Aorta (tissue), 5 donors: ENCODE results near the gene GPAM. TPM values are rescaled to one million over a fixed set of nuclear protein-coding genes. Genes with fewer than 3 reads are reported as not detected.

Source experiments
- ATAC-seq: fragments of 200-7000 bp; cut with Tn5 transposase; one replicate; pipeline ENCODE4 v1.9.1; 2022; ENCODE audit warnings: moderate library complexity; ENCODE audit not compliant: low FRiP score
- DNase-seq, 2 donors: peaks; one replicate each; pipeline ENCODE4 v3.0.0-alpha.2; 2020
- H3K27ac ChIP-seq, 2 donors: one replicate each; pipeline ENCODE4 v1.5.1; 2013; ENCODE audit warnings: low read length in 2 of 2, mild to moderate bottlenecking in 2 of 2, moderate library complexity in 2 of 2, control low read depth in 1 of 2, inconsistent platforms in 1 of 2, low read depth in 1 of 2
- H3K27me3 ChIP-seq, 2 donors: one replicate each; pipeline ENCODE4 v1.6.1; 2013; ENCODE audit warnings: control low read depth in 1 of 2, low read length in 1 of 2, mild to moderate bottlenecking in 1 of 2, moderate library complexity in 1 of 2; ENCODE audit not compliant: insufficient read depth in 2 of 2, control insufficient read depth in 1 of 2
- H3K36me3 ChIP-seq, 2 donors: one replicate each; pipeline ENCODE4 v1.6.1; 2013; ENCODE audit warnings: control low read depth in 1 of 2, low read length in 1 of 2, mild to moderate bottlenecking in 1 of 2; ENCODE audit not compliant: insufficient read depth in 2 of 2, control insufficient read depth in 1 of 2
- H3K4me1 ChIP-seq, 2 donors: one replicate each; pipeline ENCODE4 v1.6.1; 2013; ENCODE audit warnings: low read length in 2 of 2, control low read depth in 1 of 2, mild to moderate bottlenecking in 1 of 2, moderate library complexity in 1 of 2; ENCODE audit not compliant: insufficient read depth in 2 of 2, control insufficient read depth in 1 of 2
- H3K4me3 ChIP-seq, 2 donors: one replicate each; pipeline ENCODE4 v1.5.1; 2013; ENCODE audit warnings: low read length in 2 of 2, control low read depth in 1 of 2, mild to moderate bottlenecking in 1 of 2
- H3K9me3 ChIP-seq: one replicate; pipeline ENCODE4 v1.6.1; 2013; ENCODE audit warnings: mild to moderate bottlenecking, low read length; ENCODE audit not compliant: control insufficient read depth
- WGBS, 2 donors: extraction: QIAGEN DNeasy Blood & Tissue Kit; methylation state at CpG; one replicate each; pipeline ENCODE4 v1.1.7; 2013; 5-methylcytosine and 5-hydroxymethylcytosine counted together
- intact Hi-C, 2 donors: fragments of 100-400 bp; cut with DNase I; formaldehyde crosslinking; loops; one replicate each; pipeline versions ENCODE4 v1.14.2 to v1.15.0; 2022
- polyA plus RNA-seq, 2 donors: library from polyadenylated mRNA; stranded (reverse); fragments of 200-250 nt; gene quantifications; one replicate each; pipeline ENCODE4 v1.2.3, GENCODE V29; 2013
- total RNA-seq, 2 donors: library from RNA; stranded (reverse); fragmentation: NEBNext Ultra II Directional; extraction: Animal tissue kit (Norgen Biotek cat#: 25700); gene quantifications; one replicate each; pipeline ENCODE4 v1.2.1, GENCODE V29; 2021
- donor health status: healthy with polysubstance abuse.
- donor health status: Bipolar disorder and iron deficiency.
- donor health status: DM: no; HTN: no; CAD: no.
- donor health status: DM: no; HTN: no; CAD: no.
- donor health status: DM: yes; HTN: yes; CAD: no.

Gene GPAM
- total and polyA plus RNA-seq, 4 donors, result 2.6 to 13.7 (median 7.2) TPM

DNA sequence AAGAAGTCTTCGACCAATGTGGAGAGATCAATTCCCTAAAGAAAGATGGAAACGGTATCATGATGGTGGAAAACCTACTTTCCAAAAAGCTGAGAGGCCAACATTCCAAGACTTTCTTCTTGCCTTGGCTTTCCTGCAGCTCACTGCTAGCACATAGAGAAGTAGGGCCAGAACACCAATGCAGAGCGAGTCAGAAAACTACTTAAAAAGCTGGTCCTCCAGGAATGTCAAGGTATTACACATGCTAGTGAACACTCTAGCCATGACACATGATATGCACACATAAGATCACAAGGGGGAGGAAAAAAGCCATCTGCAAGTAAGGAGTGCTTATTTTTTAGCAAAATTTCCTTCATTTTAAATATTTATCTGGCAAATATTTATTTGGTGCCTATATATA lies 22.7 kb downstream of the GPAM start:
- Histone ChIP-seq H3K4me1 (no peaks in the 10 kb centered on the region), H3K27me3 (no peaks in the 10 kb centered on the region), H3K4me3 (no peak overlapping the region), H3K36me3 (peaks cover 16 to 17% of the 10 kb centered on the region in 2 donors), H3K27ac (no peak overlapping the region), H3K9me3 (no peaks in the 10 kb centered on the region)
- ATAC-seq (no peak), DNase-seq (no peak)
- intact Hi-C loops, result loop anchor here in 1 of 2 donors (10.0 kb wide), 1 partner anchor 284 kb away; the partner anchor contains the start of genes VTI1A and ZDHHC6
- 96 to 97% methylated on average over 3 of the region's 3 CpGs for WGBS, 2 donors

- no peak overlapping the region for H3K4me3 ChIP-seq
- no peaks in the 10 kb centered on the region for H3K9me3 ChIP-seq
- intact Hi-C loops, result no loop called here
- H3K27me3 ChIP-seq, result no peaks in the 10 kb centered on the region
- H3K36me3 ChIP-seq, result peaks cover 17 to 21% of the 10 kb centered on the region in 2 donors
- 96 to 98% methylated on average over 8 of the region's 8 CpGs for WGBS, 2 donors
- DNase-seq (no peak), ATAC-seq (no peak)
- no peak overlapping the region for H3K27ac ChIP-seq
- no peaks in the 10 kb centered on the region for H3K4me1 ChIP-seq
These were observed 24.1 kb downstream of the GPAM start for GRCh38 chr10:112159469-112159868.

DNA sequence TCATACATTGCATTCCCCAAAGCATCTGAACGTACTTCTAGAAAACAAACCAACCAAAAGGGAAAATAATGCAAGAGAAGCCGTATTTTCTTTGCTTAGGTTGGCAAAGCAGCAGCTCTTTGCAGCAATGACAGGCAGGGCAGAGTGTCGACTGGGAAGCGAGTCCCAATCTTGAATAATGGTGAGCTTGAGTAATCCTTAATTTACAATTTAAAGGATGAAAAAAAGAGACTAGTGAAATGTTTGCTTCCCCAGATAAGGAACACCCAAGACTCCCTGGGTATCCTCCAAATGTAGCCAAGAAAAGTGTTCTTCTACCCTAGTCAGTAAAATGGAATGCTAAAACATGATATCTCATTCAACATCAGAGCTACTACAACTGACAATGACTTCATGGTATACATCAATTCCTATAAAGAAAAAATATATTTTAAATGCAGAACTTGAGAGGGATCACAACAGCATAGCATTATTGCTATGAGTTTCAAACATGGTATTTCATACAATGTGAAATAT lies 32.0 kb downstream of the GPAM start:
- Histone ChIP-seq H3K27me3 (no peaks in the 10 kb centered on the region), H3K9me3 (no peaks in the 10 kb centered on the region), H3K4me3 (no peak overlapping the region), H3K36me3 (peaks cover 10 to 11% of the 10 kb centered on the region in 2 donors), H3K27ac (no peak overlapping the region), H3K4me1 (no peaks in the 10 kb centered on the region)
- 86 to 87% methylated on average over 4 of the region's 4 CpGs for WGBS, 2 donors
- intact Hi-C loops, result no loop called here
- ATAC-seq (no peak), DNase-seq (no peak)

- Histone ChIP-seq H3K4me1 (no peaks in the 10 kb centered on the region), H3K27me3 (no peaks in the 10 kb centered on the region), H3K9me3 (no peaks in the 10 kb centered on the region), H3K4me3 (no peak overlapping the region), H3K27ac (no peak overlapping the region), H3K36me3 (peaks cover 4 to 8% of the 10 kb centered on the region in 2 donors)
- WGBS, 2 donors, result 81 to 87% methylated on average over 3 of the region's 3 CpGs
- intact Hi-C loops, result no loop called here
- no peak for DNase-seq
- no peak for ATAC-seq
These were observed 35.2 kb downstream of the GPAM start for GRCh38 chr10:112148331-112148730.

- no peak for ATAC-seq
- 85 to 88% methylated on average over 6 of the region's 6 CpGs for WGBS, 2 donors
These were observed 36.8 kb downstream of the GPAM start for GRCh38 chr10:112146799-112147198.

GRCh38 chr10:112145263-112145662 lies 38.3 kb downstream of the GPAM start:
- DNase-seq, result no peak
- Histone ChIP-seq H3K9me3 (no peaks in the 10 kb centered on the region), H3K4me3 (no peak overlapping the region), H3K36me3 (peaks cover 0 to 6% of the 10 kb centered on the region in 2 donors), H3K27me3 (no peaks in the 10 kb centered on the region), H3K4me1 (no peaks in the 10 kb centered on the region), H3K27ac (no peak overlapping the region)
- 89 to 91% methylated on average over 5 of the region's 5 CpGs for WGBS, 2 donors
- no peak for ATAC-seq
- intact Hi-C loops, result no loop called here

More at GRCh38 chr10:112146799-112147198, 36.8 kb downstream of the GPAM start:
- H3K9me3 ChIP-seq, result no peaks in the 10 kb centered on the region
- H3K27ac ChIP-seq, result no peak overlapping the region
- intact Hi-C loops, result no loop called here
- no peak overlapping the region for H3K4me3 ChIP-seq
- peaks cover 0 to 8% of the 10 kb centered on the region in 2 donors for H3K36me3 ChIP-seq
- no peak for DNase-seq
- no peaks in the 10 kb centered on the region for H3K27me3 ChIP-seq
- no peaks in the 10 kb centered on the region for H3K4me1 ChIP-seq

GRCh38 chr10:112143420-112143819 lies 40.1 kb downstream of the GPAM start:
- no peak overlapping the region for H3K27ac ChIP-seq
- no peaks in the 10 kb centered on the region for H3K9me3 ChIP-seq
- DNase-seq, result no peak
- intact Hi-C loops, result loop anchor here in 1 of 2 donors (5.0 kb wide), 1 partner anchor 169 kb away; no protein-coding TSS in a partner anchor
- H3K4me3 ChIP-seq, result no peak overlapping the region
- no peaks in the 10 kb centered on the region for H3K4me1 ChIP-seq
- no peaks in the 10 kb centered on the region for H3K27me3 ChIP-seq
- peaks cover 0 to 2% of the 10 kb centered on the region in 2 donors for H3K36me3 ChIP-seq
- no peak for ATAC-seq
- WGBS, 2 donors, result 79 to 94% methylated on average over 4 of the region's 4 CpGs

DNA sequence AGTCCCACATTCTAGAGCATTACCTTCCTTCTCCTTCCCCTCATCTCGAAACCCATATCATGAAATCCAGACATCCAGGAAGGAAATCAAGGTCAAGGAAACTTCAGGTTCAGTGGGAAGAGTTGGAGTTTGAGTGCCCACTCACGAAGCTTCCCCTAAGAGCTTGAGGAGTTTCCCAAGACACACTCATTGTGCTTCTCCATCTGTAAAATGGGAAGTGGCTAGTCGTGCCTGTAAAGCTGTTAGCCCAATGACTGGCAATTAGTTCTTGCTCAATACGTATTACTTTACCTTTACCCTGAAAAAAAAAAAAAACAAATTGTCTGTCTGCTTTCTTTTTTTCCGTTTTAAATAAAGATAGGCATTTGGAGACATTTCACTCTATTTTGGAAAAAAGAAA lies 42.3 kb downstream of the GPAM start:
- intact Hi-C loops, result loop anchor here in 1 of 2 donors (5.0 kb wide), 1 partner anchor 171 kb away; no protein-coding TSS in a partner anchor

More for the DNA sequence above, 42.3 kb downstream of the GPAM start:
- peaks cover 0 to 2% of the 10 kb centered on the region in 2 donors for H3K36me3 ChIP-seq
- H3K4me3 ChIP-seq, result no peak overlapping the region
- DNase-seq (no peak), ATAC-seq (no peak)
- H3K27me3 ChIP-seq, result no peaks in the 10 kb centered on the region
- no peaks in the 10 kb centered on the region for H3K9me3 ChIP-seq
- H3K4me1 ChIP-seq, result no peaks in the 10 kb centered on the region
- 77 to 88% methylated on average over 5 of the region's 5 CpGs for WGBS, 2 donors
- H3K27ac ChIP-seq, result no peak overlapping the region
